GM21528 (cell line): ENCODE results near the gene A1BG.

Experiments used
- ATAC-seq: cut with Tn5 transposase; IDR thresholded peaks from one replicate; pipeline ENCODE4 v1.9.1; 2021; ENCODE audit warnings: mild to moderate bottlenecking, moderate library complexity; ENCODE audit not compliant: unreplicated experiment, low FRiP score

A1BG gene, protein sequence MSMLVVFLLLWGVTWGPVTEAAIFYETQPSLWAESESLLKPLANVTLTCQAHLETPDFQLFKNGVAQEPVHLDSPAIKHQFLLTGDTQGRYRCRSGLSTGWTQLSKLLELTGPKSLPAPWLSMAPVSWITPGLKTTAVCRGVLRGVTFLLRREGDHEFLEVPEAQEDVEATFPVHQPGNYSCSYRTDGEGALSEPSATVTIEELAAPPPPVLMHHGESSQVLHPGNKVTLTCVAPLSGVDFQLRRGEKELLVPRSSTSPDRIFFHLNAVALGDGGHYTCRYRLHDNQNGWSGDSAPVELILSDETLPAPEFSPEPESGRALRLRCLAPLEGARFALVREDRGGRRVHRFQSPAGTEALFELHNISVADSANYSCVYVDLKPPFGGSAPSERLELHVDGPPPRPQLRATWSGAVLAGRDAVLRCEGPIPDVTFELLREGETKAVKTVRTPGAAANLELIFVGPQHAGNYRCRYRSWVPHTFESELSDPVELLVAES

GRCh38 chr19:58352760-58353671 lies at the start of gene A1BG:
Gene A1BG, minus strand, starts transcription at chr19:58353492. Its CDS starts 55 bp downstream, at chr19:58353437.
- ATAC-seq = no peak

GRCh38 chr19:58401840-58402421 lies 48.6 kb upstream of the A1BG start:
- no peak for ATAC-seq

- peak; percentile 95 for ATAC-seq
Observed at GRCh38 chr19:58400916-58401839, 47.9 kb upstream of the A1BG start.

- ATAC-seq = no peak
Observed at GRCh38 chr19:58400316-58400915, 47.1 kb upstream of the A1BG start.

- ATAC-seq = no peak
Observed at GRCh38 chr19:58399903-58400302, 46.6 kb upstream of the A1BG start.

GRCh38 chr19:58398545-58398944 lies 45.3 kb upstream of the A1BG start:
- ATAC-seq = no peak

GRCh38 chr19:58398087-58398486 lies 44.8 kb upstream of the A1BG start:
- ATAC-seq = no peak

GRCh38 chr19:58397533-58398037 lies 44.3 kb upstream of the A1BG start:
- ATAC-seq = no peak

DNA sequence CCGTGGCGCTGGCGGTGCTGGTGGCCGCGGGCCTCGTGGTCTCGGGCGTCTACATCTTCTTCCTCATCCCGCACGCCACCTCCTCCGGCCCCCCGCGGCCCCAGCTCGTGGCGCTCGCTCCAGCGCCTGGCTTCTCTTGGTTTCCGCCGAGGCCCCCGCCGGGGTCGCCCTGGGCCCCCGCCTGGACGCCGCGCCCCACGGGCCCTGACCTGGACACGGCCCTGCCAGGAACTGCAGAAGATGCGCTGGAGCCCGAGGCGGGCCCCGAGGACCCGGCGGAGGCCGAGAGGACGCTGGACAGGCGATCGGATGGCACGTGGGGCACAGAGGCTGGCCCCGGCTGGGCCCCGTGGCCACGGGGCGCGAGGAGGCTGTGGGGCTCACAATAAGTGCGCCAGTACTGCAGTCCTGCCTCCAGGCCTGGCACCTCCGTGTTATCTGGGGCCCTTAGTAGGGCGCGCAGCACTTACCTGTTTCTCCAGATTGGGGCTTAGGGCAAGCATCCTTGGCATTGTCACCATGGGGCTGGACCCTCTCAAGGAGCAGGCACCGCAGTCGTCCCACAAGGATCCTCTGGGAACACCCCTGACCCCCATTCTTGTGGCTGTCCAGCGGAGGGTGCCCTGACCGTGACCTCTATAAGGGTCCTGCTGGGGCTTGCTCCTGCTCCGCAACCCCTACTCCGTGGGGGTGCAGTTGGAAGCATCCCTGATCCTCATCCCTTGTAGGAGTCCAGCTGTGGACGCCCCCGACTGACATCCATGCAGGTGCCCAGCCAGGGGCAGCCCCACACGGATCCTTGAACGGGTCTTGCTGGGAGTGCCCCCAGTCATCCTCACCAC lies 43.6 kb upstream of the A1BG start:
- no peak for ATAC-seq

DNA sequence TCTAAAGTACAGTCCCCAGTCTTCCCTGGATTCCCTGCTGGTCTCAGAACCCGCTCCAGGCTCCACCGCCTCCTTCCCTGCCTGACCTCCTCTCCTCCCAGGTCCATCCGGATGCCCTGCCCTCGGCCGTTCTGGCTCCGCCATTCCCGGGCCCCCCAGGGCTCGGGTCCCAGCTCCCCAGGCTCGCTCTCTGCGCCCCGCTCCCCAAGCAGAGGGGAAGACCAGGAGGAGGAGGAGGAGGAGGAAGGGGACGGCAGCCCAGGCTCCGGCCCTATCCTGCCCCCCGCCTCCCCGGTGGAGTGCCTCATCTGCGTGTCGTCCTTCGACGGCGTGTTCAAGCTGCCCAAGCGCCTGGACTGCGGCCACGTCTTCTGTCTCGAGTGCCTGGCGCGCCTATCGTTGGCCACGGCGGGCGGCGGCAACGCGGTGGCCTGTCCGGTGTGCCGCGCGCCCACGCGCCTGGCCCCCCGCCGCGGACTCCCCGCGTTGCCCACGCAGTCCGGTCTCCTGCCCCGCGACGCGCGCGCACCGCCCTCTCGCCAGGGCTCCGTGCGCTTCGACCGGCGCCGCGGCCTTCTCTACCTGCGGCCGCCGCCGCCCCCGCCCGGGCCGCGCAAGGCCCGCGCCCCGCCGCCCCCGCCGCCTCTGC lies 42.8 kb upstream of the A1BG start:
- ATAC-seq = no peak

- ATAC-seq = no peak
Observed at GRCh38 chr19:58395220-58395978, 42.1 kb upstream of the A1BG start, which contains the start of gene RNF225. Gene RNF225, plus strand, starts transcription at chr19:58395656. Its CDS starts 434 bp downstream, at chr19:58396090.

GRCh38 chr19:58394821-58395219 lies 41.5 kb upstream of the A1BG start:
- ATAC-seq = no peak

- no peak for ATAC-seq
Observed at GRCh38 chr19:58393725-58394033, 40.4 kb upstream of the A1BG start.

DNA sequence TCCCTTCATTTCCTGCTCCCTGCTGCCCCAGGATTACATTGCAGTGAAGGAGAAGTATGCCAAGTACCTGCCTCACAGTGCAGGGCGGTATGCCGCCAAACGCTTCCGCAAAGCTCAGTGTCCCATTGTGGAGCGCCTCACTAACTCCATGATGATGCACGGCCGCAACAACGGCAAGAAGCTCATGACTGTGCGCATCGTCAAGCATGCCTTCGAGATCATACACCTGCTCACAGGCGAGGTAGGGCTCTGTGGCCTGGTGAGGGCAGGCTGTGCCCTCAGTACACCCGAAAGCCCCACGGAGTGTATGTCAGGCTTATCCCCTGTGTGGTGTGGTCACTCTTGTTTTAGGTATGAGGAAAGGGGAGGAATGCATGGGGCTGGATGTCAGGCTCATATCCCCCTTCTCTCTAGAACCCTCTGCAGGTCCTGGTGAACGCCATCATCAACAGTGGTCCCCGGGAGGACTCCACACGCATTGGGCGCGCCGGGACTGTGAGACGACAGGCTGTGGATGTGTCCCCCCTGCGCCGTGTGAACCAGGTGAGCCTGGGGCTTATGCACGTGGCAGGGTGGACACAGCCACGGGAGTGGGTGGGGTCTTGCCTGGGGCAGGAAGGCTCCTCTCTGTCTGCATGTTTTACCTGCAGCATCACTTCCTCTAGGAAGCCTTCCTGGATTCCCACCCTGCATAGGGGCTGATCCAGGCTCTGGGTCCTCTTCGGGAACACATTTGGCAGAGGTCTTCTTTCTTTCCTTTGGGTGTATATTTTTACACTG lies 39.8 kb upstream of the A1BG start:
- ATAC-seq = no peak

DNA sequence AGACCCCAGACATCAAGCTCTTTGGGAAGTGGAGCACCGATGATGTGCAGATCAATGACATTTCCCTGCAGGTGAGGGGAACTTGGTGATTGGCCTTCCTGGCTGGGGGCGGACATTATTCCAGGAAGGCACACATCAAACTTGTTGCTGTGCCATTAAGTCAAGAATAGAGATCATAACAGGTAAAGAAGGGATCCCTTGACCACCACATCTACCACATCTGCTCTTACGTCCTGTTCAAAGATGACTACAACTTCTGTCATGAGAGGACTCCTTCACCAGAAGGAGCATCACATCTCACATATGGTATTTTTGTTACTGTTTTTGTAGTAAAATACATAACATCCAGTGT lies 34.9 kb upstream of the A1BG start:
- no peak for ATAC-seq

GRCh38 chr19:58387338-58388174 lies 34.3 kb upstream of the A1BG start:
- ATAC-seq = no peak
